GM18519 (cell line): ENCODE measurements around the gene MEIS2.

Experiments
- ATAC-seq: cut with Tn5 transposase; IDR thresholded peaks from one replicate; pipeline ENCODE4 v1.9.1; 2021; ENCODE audit warnings: mild to moderate bottlenecking, moderate library complexity; ENCODE audit not compliant: unreplicated experiment, low FRiP score

MEIS2 gene

GRCh38 chr15:37044915-37045648 is 55.3 kb downstream of the MEIS2 start:
- no peak for ATAC-seq

- ATAC-seq = no peak
These were observed 58.5 kb downstream of the MEIS2 start for GRCh38 chr15:37041836-37042235.

GRCh38 chr15:37041042-37041441 is 59.3 kb downstream of the MEIS2 start:
- ATAC-seq = no peak

- ATAC-seq = no peak
These were observed 60.1 kb downstream of the MEIS2 start for GRCh38 chr15:37040072-37040742.

- ATAC-seq = no peak
These were observed 61.6 kb downstream of the MEIS2 start for GRCh38 chr15:37038716-37039106.

- no peak for ATAC-seq
These were observed 62.3 kb downstream of the MEIS2 start for GRCh38 chr15:37037850-37038715.

- ATAC-seq = no peak
These were observed 63.2 kb downstream of the MEIS2 start for GRCh38 chr15:37037071-37037655.

GRCh38 chr15:37034835-37035748 is 65.3 kb downstream of the MEIS2 start:
- no peak for ATAC-seq

- ATAC-seq = no peak
These were observed 66.0 kb downstream of the MEIS2 start for GRCh38 chr15:37034392-37034791.

GRCh38 chr15:37032091-37032775 is 68.1 kb downstream of the MEIS2 start:
- ATAC-seq = no peak

- no peak for ATAC-seq
These were observed 69.2 kb downstream of the MEIS2 start for GRCh38 chr15:37031198-37031597.

- ATAC-seq = no peak
These were observed 71.6 kb downstream of the MEIS2 start for GRCh38 chr15:37028625-37029296.

- ATAC-seq = no peak
These were observed 79.5 kb downstream of the MEIS2 start for GRCh38 chr15:37020852-37021251.

- ATAC-seq = no peak
These were observed 80.6 kb downstream of the MEIS2 start for GRCh38 chr15:37019479-37020433.

GRCh38 chr15:37017031-37017625 is 83.2 kb downstream of the MEIS2 start:
- ATAC-seq = no peak

- ATAC-seq = no peak
These were observed 84.1 kb downstream of the MEIS2 start for GRCh38 chr15:37016231-37016630.

GRCh38 chr15:37015451-37015850 is 84.9 kb downstream of the MEIS2 start:
- ATAC-seq = no peak
